ENCODE results near the gene LMOD1. TPM values are rescaled to one million over a fixed set of nuclear protein-coding genes. Genes with fewer than 3 reads are reported as not detected.

Gene LMOD1
- total RNA-seq, 6 experiments from 2014 or later, result 19.0 to 37.4 (median 36.5) TPM

- no peaks in the 10 kb centered on the region; the same call in 1 of the 2 replicates for H3K36me3 Mint-ChIP-seq (ENCODE audit: low read depth)
- H3K9me3 Mint-ChIP-seq, result no peaks in the 10 kb centered on the region
- peak overlapping the region; percentile 40 for H3K4me3 Mint-ChIP-seq
- H3K27me3 Mint-ChIP-seq (ENCODE audit: insufficient read depth), result no peaks in the 10 kb centered on the region; the same call in 1 of the 2 replicates
- peak; percentile 67 for TF ChIP-seq CTCF (IDR thresholded peaks at IDR 0.05)
- peaks cover 64% of the 10 kb centered on the region for H3K4me1 Mint-ChIP-seq (ENCODE audit: low read depth)
- peak overlapping the region; percentile 80 for H3K27ac Mint-ChIP-seq
- peak; percentile 85 for DNase-seq
Observed at GRCh38 chr1:201882665-201883132, 63.6 kb downstream of the LMOD1 start.

GRCh38 chr1:201881617-201882016 lies 64.7 kb downstream of the LMOD1 start:
- Mint-ChIP-seq H3K27me3 (ENCODE audit: insufficient read depth) (no peaks in the 10 kb centered on the region; the same call in 1 of the 2 replicates), H3K36me3 (ENCODE audit: low read depth) (no peaks in the 10 kb centered on the region; the same call in 1 of the 2 replicates), H3K4me1 (ENCODE audit: low read depth) (peaks cover 55% of the 10 kb centered on the region), H3K9me3 (no peaks in the 10 kb centered on the region), H3K4me3 (no peak overlapping the region), H3K27ac (peak overlapping the region; percentile 46; the same call in 1 of the 2 replicates)
- DNase-seq, result no peak
- no peak for TF ChIP-seq CTCF (IDR thresholded peaks at IDR 0.05)

GRCh38 chr1:201880928-201881571 lies 65.3 kb downstream of the LMOD1 start:
- peaks cover under 1% of the 10 kb centered on the region; the same call in 1 of the 2 replicates for H3K27me3 Mint-ChIP-seq (ENCODE audit: insufficient read depth)
- no peak overlapping the region for H3K4me3 Mint-ChIP-seq
- DNase-seq, result no peak
- no peak for TF ChIP-seq CTCF (IDR thresholded peaks at IDR 0.05)
- H3K9me3 Mint-ChIP-seq, result no peaks in the 10 kb centered on the region
- H3K36me3 Mint-ChIP-seq (ENCODE audit: low read depth), result peaks cover 4% of the 10 kb centered on the region; the same call in 1 of the 2 replicates
- H3K4me1 Mint-ChIP-seq (ENCODE audit: low read depth), result peaks cover 56% of the 10 kb centered on the region
- H3K27ac Mint-ChIP-seq, result no peak overlapping the region; the same call in 1 of the 2 replicates

- peak; percentile 84 for TF ChIP-seq CTCF (IDR thresholded peaks at IDR 0.05)
- no peak overlapping the region for H3K27ac Mint-ChIP-seq
- peak; percentile 55 for DNase-seq
Observed at GRCh38 chr1:201877877-201878401, 68.4 kb downstream of the LMOD1 start.

GRCh38 chr1:201876148-201876818 lies 70.1 kb downstream of the LMOD1 start:
- Mint-ChIP-seq H3K4me1 (ENCODE audit: low read depth) (peaks cover 13% of the 10 kb centered on the region), H3K27me3 (ENCODE audit: insufficient read depth) (peaks cover 4% of the 10 kb centered on the region; the same call in 1 of the 2 replicates), H3K27ac (no peak overlapping the region), H3K36me3 (ENCODE audit: low read depth) (peaks cover 31% of the 10 kb centered on the region), H3K9me3 (no peaks in the 10 kb centered on the region), H3K4me3 (no peak overlapping the region)
- no peak for DNase-seq
- TF ChIP-seq CTCF (IDR thresholded peaks at IDR 0.05), result peak; percentile 74

More at GRCh38 chr1:201877877-201878401, 68.4 kb downstream of the LMOD1 start:
- H3K9me3 Mint-ChIP-seq, result no peaks in the 10 kb centered on the region
- peaks cover 16% of the 10 kb centered on the region for H3K36me3 Mint-ChIP-seq (ENCODE audit: low read depth)
- H3K27me3 Mint-ChIP-seq (ENCODE audit: insufficient read depth), result peaks cover 4% of the 10 kb centered on the region; the same call in 1 of the 2 replicates
- H3K4me3 Mint-ChIP-seq, result no peak overlapping the region
- H3K4me1 Mint-ChIP-seq (ENCODE audit: low read depth), result peaks cover 28% of the 10 kb centered on the region
